ENCODE results near the gene MYO5B. TPM values are rescaled to one million over a fixed set of nuclear protein-coding genes. Genes with fewer than 3 reads are reported as not detected.

Gene MYO5B
- polyA plus RNA-seq, 1 of the 3 experiments (the other 2 are of a cell fraction): 1.3 TPM

DNA sequence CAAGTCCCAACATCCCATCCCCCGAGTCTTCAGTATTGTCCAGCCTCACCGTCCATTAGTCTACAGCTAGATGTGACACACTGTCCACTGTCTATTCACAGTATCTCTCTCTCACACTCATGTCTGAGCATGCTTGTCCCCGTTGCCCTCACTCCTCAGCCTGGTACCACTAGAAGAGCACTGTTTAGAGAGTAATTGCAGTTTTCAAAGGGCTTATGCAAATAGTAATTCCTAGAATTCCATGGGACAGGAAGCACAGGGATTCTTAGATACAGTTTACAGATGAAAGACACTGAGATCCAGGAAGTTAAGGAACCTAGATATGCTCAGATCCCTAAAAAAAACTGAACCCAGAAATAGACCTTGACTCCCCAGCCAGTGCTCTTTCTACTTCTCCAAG is 125.5 kb downstream of the MYO5B start:
- no peak overlapping the region for H3K4me2 ChIP-seq
- no peaks in the 10 kb centered on the region for H3K9me3 ChIP-seq
- no peak for TF ChIP-seq RAD21 (IDR thresholded peaks at IDR 0.05; ENCODE audit: low read length)
- TF ChIP-seq FOXJ3 (CRISPR knock-in tag; IDR thresholded peaks at IDR 0.05): no peak
- no peak for TF ChIP-seq TCF12 (IDR thresholded peaks at IDR 0.05)
- H4K20me1 ChIP-seq (ENCODE audit: insufficient read depth): no peaks in the 10 kb centered on the region
- no peaks in the 10 kb centered on the region for H3K9me2 ChIP-seq
- H3K79me2 ChIP-seq (ENCODE audit: insufficient read depth): no peaks in the 10 kb centered on the region
- no peak overlapping the region for H3K9ac ChIP-seq
- H3F3A ChIP-seq (replicated peaks; ENCODE audit: insufficient read depth): no peaks in the 10 kb centered on the region
- ChIA-PET CTCF (no interaction called here), POLR2A (no interaction called here)
- H3K27ac ChIP-seq (ENCODE audit: low read depth in 2 of 2, low read length in 1 of 2): no peak overlapping the region
- no peaks in the 10 kb centered on the region; the same call in 1 of the 2 replicates for H3K27me3 ChIP-seq (ENCODE audit: insufficient read depth)
- 29% methylated on average over 3 of the region's 3 CpGs for whole genome bisulfite sequencing (ENCODE audit: low lambda C conversion rate)
- H3K4me3 ChIP-seq (ENCODE audit: low read depth in 2 of 2, low read length in 1 of 2): no peak overlapping the region
- no peaks in the 10 kb centered on the region for H3K36me3 ChIP-seq (replicated peaks in 1 of 2; ENCODE audit: control insufficient read depth in 1 of 2, insufficient read depth in 2 of 2, low read length in 1 of 2)
- H2AFZ ChIP-seq (ENCODE audit: low read depth): no peak overlapping the region
- no peak for DNase-seq
- H3K4me1 ChIP-seq (ENCODE audit: control insufficient read depth in 1 of 2, insufficient read depth in 2 of 2, low read depth in 1 of 2, low read length in 1 of 2): no peaks in the 10 kb centered on the region

DNA sequence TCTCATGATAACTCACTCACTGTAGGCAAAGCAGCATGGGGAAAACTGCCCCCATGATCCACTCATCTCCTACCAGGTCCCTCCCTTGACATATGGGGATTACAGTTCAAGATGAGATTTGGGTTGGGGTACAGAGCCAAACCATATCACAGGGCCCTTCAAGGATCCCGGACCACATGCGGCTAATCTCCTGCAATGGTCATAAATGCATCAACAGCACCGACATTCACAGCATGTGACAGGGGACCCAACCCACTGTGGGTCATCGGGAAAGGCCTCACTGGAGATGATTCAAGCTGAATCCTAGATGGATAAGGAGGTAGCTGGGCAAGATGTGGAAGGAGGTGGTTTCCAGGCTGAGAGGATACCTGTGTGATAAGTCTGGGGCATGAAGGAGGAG is 129.4 kb downstream of the MYO5B start:
- Histone ChIP-seq H3K79me2 (ENCODE audit: insufficient read depth) (no peaks in the 10 kb centered on the region), H3K9me3 (no peaks in the 10 kb centered on the region), H3K36me3 (replicated peaks in 1 of 2; ENCODE audit: control insufficient read depth in 1 of 2, insufficient read depth in 2 of 2, low read length in 1 of 2) (no peaks in the 10 kb centered on the region), H4K20me1 (ENCODE audit: insufficient read depth) (no peaks in the 10 kb centered on the region), H3K4me3 (ENCODE audit: low read depth in 2 of 2, low read length in 1 of 2) (no peak overlapping the region), H3K9ac (no peak overlapping the region), H3K4me1 (ENCODE audit: control insufficient read depth in 1 of 2, insufficient read depth in 2 of 2, low read depth in 1 of 2, low read length in 1 of 2) (no peaks in the 10 kb centered on the region), H3F3A (replicated peaks; ENCODE audit: insufficient read depth) (no peaks in the 10 kb centered on the region), H3K27me3 (ENCODE audit: insufficient read depth) (no peaks in the 10 kb centered on the region), H2AFZ (ENCODE audit: low read depth) (no peak overlapping the region), H3K4me2 (no peak overlapping the region), H3K9me2 (no peaks in the 10 kb centered on the region), H3K27ac (ENCODE audit: low read depth in 2 of 2, low read length in 1 of 2) (no peak overlapping the region)
- no peak for DNase-seq
- 49% methylated on average over 4 of the region's 4 CpGs for WGBS (ENCODE audit: low lambda C conversion rate)
- CTCF ChIA-PET: no interaction called here
- TF ChIP-seq PBX3 (IDR thresholded peaks at IDR 0.05) (no peak), TEAD4 (IDR thresholded peaks at IDR 0.05; ENCODE audit: borderline replicate concordance, insufficient read depth) (no peak), RCOR1 (IDR thresholded peaks at IDR 0.05; ENCODE audit: low read length) (no peak), RXRA (IDR thresholded peaks at IDR 0.05; ENCODE audit: borderline replicate concordance, low read depth) (no peak), RFX5 (IDR thresholded peaks at IDR 0.05; ENCODE audit: low read length) (no peak), FOSL2 (IDR thresholded peaks at IDR 0.05; ENCODE audit: borderline replicate concordance, low read depth) (no peak)
- TF ChIP-seq, protein P1, sequence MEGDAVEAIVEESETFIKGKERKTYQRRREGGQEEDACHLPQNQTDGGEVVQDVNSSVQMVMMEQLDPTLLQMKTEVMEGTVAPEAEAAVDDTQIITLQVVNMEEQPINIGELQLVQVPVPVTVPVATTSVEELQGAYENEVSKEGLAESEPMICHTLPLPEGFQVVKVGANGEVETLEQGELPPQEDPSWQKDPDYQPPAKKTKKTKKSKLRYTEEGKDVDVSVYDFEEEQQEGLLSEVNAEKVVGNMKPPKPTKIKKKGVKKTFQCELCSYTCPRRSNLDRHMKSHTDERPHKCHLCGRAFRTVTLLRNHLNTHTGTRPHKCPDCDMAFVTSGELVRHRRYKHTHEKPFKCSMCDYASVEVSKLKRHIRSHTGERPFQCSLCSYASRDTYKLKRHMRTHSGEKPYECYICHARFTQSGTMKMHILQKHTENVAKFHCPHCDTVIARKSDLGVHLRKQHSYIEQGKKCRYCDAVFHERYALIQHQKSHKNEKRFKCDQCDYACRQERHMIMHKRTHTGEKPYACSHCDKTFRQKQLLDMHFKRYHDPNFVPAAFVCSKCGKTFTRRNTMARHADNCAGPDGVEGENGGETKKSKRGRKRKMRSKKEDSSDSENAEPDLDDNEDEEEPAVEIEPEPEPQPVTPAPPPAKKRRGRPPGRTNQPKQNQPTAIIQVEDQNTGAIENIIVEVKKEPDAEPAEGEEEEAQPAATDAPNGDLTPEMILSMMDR (IDR thresholded peaks at IDR 0.05): no peak
- POLR2A ChIA-PET: no interaction called here

DNA sequence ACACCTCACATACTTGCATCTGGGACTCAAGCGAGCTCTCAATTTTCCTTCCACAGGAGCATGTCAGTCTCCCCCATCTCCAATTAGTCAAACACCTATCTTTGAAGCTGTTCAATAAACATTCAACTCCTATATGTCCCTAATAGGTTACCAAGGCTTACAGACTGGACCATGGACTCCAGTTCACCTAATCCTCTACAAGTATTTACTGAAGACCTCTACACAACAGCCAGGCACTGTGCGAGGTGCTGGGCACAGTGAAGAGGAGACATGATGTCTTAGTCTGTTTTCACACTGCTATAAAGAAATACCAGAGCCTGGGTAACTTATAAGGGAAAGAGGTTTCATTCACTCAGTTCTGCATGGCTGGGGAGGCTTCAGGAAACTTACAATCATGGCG is 129.9 kb downstream of the MYO5B start:
- Histone ChIP-seq H3K9me2 (no peaks in the 10 kb centered on the region), H3K4me3 (ENCODE audit: low read depth in 2 of 2, low read length in 1 of 2) (no peak overlapping the region), H3K4me2 (no peak overlapping the region), H2AFZ (ENCODE audit: low read depth) (no peak overlapping the region), H3F3A (replicated peaks; ENCODE audit: insufficient read depth) (no peaks in the 10 kb centered on the region), H3K9me3 (no peaks in the 10 kb centered on the region), H3K79me2 (ENCODE audit: insufficient read depth) (no peaks in the 10 kb centered on the region), H3K36me3 (replicated peaks in 1 of 2; ENCODE audit: control insufficient read depth in 1 of 2, insufficient read depth in 2 of 2, low read length in 1 of 2) (no peaks in the 10 kb centered on the region), H3K27ac (ENCODE audit: low read depth in 2 of 2, low read length in 1 of 2) (no peak overlapping the region), H3K9ac (no peak overlapping the region), H3K4me1 (ENCODE audit: control insufficient read depth in 1 of 2, insufficient read depth in 2 of 2, low read depth in 1 of 2, low read length in 1 of 2) (no peaks in the 10 kb centered on the region), H3K27me3 (ENCODE audit: insufficient read depth) (no peaks in the 10 kb centered on the region), H4K20me1 (ENCODE audit: insufficient read depth) (no peaks in the 10 kb centered on the region)
- 19% methylated on average over 3 of the region's 3 CpGs for WGBS (ENCODE audit: low lambda C conversion rate)
- DNase-seq: no peak
- CTCF ChIA-PET: no interaction called here
- no peak for TF ChIP-seq IRF3 (IDR thresholded peaks at IDR 0.05; ENCODE audit: low read depth, low read length)
- TF ChIP-seq TEAD4 (IDR thresholded peaks at IDR 0.05; ENCODE audit: borderline replicate concordance, insufficient read depth): no peak
- no peak for TF ChIP-seq POLR2AphosphoS5 (IDR thresholded peaks at IDR 0.05; ENCODE audit: low read depth, low read length)
- TF ChIP-seq, protein P2, sequence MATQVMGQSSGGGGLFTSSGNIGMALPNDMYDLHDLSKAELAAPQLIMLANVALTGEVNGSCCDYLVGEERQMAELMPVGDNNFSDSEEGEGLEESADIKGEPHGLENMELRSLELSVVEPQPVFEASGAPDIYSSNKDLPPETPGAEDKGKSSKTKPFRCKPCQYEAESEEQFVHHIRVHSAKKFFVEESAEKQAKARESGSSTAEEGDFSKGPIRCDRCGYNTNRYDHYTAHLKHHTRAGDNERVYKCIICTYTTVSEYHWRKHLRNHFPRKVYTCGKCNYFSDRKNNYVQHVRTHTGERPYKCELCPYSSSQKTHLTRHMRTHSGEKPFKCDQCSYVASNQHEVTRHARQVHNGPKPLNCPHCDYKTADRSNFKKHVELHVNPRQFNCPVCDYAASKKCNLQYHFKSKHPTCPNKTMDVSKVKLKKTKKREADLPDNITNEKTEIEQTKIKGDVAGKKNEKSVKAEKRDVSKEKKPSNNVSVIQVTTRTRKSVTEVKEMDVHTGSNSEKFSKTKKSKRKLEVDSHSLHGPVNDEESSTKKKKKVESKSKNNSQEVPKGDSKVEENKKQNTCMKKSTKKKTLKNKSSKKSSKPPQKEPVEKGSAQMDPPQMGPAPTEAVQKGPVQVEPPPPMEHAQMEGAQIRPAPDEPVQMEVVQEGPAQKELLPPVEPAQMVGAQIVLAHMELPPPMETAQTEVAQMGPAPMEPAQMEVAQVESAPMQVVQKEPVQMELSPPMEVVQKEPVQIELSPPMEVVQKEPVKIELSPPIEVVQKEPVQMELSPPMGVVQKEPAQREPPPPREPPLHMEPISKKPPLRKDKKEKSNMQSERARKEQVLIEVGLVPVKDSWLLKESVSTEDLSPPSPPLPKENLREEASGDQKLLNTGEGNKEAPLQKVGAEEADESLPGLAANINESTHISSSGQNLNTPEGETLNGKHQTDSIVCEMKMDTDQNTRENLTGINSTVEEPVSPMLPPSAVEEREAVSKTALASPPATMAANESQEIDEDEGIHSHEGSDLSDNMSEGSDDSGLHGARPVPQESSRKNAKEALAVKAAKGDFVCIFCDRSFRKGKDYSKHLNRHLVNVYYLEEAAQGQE (IDR thresholded peaks at IDR 0.05; ENCODE audit: low read depth, low read length): no peak
- TF ChIP-seq, protein P3, sequence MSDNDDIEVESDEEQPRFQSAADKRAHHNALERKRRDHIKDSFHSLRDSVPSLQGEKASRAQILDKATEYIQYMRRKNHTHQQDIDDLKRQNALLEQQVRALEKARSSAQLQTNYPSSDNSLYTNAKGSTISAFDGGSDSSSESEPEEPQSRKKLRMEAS (IDR thresholded peaks at IDR 0.05; ENCODE audit: low read depth): no peak
- POLR2A ChIA-PET: no interaction called here

All from SK-N-SH (cell line).